GM19463 (cell line): Measurements from ENCODE around the gene NAP1L5.
A peak's percentile ranks its signal among the peaks of the same experiment; 100 is the strongest.

Source experiments
- ATAC-seq: cut with Tn5 transposase; IDR thresholded peaks from one replicate; pipeline ENCODE4 v1.9.1; 2021; ENCODE audit warnings: mild to moderate bottlenecking, moderate library complexity; ENCODE audit not compliant: unreplicated experiment

Gene NAP1L5, protein sequence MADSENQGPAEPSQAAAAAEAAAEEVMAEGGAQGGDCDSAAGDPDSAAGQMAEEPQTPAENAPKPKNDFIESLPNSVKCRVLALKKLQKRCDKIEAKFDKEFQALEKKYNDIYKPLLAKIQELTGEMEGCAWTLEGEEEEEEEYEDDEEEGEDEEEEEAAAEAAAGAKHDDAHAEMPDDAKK

DNA sequence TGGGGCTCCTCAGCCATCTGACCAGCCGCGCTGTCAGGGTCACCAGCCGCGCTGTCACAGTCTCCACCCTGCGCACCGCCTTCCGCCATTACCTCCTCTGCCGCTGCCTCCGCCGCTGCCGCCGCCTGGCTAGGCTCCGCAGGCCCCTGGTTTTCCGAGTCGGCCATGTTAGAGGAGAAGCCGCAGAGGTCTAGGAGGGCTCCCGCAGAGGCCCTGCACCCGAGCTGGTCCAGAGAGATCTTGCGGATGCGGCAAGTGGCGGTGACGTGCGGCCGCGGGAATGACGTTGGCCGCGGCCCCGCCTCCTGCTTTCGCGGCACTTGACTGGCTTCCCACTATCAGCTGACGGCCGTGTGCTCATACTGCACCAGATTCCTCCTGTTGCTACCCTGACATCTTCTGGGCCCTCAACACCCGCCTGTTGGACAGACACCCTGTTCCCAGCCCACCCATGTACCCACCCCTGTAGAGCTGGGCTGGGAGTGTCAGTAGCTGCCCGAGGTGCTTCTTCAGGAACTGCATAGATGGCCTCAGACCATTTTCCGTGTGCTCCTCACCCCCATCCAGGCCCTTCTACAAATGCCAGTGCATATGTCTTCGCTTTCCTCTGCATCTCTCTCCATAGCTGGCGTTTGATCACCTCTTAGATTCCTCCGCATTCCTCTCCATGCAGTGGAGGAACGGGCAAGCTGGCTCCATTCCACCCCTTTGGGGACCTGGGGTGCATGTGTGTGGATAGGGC, at the start of gene NAP1L5:
Gene NAP1L5, minus strand, starts transcription at position 242 of the 742 bp plus-strand sequence. Its CDS starts 75 bp downstream, at position 167.
- ATAC-seq: peak; percentile 93

DNA sequence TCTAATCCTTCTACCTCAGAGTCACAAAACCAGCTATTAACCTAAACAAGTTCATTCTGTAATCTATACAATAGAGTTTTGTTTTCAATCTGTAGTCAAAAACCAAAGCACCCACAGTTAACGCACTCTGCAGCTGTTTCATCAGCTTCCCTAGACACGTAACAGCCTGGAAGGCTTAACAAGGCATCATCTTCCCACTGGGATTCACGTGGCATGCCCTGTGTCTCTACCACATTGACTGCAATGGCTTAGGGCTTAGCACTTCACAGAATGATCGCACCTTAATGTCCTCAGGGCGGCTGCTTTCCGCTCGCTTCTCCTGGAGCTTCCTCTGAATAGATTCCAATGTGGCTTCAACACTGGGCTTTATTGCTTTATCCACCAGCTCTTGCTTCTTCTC, 49.7 kb upstream of the NAP1L5 start:
- ATAC-seq: no peak

DNA sequence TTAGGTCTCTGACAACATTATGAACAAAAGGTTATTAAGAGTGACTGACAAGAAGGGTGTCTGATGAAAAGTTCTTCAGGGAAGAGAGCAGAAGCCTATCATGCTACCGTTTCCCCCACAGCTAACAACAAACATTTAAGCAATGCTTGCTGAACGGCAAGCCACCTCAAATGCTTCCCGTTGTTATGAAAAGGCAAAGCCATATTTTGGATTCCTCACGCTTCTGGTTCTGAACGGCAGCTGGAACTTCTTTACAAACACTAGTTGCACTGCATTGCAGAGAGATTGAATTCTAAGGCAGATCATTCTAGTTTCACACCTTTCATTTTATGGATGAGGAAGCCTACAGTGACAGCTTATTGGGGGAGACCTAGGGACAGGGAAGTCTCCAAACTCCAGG, 48.6 kb upstream of the NAP1L5 start:
- no peak for ATAC-seq

DNA sequence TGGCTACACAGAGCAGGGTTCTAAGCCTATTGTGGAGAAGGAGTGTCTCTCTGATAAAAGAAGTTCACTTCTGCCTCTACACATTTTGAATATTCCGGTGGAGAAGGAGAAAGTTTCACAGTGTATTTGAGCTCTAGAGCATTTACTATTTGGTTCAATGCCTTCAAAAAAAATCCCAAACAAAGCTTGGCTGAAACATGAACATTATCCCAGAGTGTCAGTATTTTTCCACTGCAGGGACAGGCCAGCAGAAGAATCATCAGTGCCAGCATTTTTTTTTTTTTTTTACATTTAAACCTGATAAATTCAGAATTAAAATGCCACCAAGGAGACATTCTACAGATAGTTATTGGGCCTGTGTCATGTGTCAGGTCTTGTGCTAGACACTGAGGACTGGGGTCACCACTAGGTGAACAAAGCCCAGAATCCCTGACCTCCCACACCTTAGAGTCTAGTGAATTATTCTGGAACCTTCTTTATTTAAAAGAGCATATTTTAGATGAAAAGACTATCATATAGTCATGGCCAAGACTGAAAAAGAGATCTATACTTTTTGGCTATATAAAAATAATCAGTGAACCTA, 48.0 kb upstream of the NAP1L5 start:
- ATAC-seq: no peak

DNA sequence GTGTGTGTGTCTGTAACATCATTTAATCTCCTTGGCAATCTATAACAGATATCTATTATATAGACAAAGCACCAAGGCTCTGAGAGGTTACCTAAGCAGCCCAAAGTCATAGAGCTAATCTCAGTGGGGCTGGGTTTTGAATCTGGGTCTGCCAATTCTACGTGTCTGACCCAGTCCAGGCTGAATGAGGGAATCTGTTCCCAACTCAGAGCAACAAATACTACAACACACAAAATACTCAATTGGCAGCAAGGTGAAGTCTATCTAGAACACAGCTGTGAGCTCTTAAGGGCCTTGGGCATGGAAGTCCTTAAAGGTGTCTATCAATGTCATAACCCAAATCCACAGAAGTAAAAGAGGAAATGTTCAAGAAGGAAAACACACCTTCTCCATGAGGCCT, 47.5 kb upstream of the NAP1L5 start:
- ATAC-seq: no peak

DNA sequence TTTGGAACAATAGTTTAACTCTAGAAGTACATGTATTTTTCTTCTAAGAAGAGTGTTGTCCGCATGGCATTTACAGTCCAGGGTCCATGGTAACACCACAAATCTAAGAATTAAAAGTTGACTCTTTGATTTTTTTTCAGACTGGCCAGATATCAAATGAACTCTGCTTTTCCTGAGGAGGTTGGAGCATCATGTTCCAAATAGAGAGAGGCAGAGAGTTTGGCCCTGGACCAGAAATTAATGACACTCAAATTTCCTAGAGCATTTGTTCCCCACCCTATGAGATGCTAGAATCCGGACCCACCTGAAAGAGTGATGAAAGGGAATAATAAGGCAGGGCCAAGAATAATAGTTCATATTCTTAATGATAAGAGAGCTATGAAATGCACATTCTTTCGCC, 47.0 kb upstream of the NAP1L5 start:
- no peak for ATAC-seq

DNA sequence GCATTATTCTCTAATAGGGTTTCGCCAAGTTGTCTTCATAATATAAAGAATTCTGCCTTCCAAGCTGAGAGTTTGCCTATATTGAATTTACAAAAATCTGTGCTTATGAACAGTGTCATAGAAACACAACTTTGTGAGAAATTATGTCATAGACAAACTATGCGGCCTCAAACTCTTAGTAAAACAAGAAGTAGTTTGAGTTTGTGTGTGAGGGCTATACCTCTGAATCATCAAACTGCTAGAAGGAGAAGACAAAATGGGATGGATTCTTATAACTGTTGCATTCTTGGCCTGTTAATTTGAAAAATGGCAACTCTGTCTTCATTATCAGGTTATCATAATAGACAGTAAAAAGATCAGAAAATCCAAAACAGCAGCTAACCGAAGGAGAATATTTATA, 46.1 kb upstream of the NAP1L5 start:
- no peak for ATAC-seq

DNA sequence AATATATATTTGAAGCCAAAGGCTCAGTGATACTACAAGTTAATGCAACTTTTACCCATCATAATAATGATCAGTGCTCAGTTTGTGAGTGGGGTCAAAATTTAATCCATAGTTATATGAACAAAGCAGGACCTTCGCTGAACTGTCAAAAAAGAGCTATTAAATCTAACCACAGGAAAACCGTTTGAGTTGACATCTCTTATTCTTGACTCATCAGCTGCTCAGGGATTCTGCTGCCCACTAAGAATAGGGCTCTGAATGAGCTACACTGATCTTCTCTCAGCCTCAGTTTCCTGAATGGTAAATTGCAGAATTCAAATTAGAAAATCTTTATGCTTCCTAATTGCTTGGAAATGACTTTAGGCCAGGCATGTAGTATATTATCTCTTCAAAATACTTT, 44.9 kb upstream of the NAP1L5 start:
- no peak for ATAC-seq

DNA sequence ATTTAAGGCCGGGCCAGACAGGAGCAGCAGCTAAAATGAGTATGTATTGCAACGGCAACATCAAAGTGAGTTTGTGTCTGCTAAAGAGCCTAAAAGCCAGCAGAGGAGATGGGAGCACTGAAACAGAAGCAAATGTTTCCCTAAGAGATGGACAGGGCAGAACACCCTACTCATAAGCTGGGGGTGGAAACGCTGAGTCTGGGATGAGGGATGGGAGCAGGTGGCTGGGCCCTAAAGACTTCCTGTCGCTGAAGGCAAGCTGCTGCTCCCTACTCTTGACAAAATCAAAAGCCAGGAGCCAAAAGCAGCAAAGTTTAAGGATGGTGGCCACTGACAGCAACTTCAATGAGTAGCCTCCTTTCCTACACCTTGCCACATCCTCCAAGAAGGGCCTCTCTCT, 40.6 kb upstream of the NAP1L5 start:
- no peak for ATAC-seq

DNA sequence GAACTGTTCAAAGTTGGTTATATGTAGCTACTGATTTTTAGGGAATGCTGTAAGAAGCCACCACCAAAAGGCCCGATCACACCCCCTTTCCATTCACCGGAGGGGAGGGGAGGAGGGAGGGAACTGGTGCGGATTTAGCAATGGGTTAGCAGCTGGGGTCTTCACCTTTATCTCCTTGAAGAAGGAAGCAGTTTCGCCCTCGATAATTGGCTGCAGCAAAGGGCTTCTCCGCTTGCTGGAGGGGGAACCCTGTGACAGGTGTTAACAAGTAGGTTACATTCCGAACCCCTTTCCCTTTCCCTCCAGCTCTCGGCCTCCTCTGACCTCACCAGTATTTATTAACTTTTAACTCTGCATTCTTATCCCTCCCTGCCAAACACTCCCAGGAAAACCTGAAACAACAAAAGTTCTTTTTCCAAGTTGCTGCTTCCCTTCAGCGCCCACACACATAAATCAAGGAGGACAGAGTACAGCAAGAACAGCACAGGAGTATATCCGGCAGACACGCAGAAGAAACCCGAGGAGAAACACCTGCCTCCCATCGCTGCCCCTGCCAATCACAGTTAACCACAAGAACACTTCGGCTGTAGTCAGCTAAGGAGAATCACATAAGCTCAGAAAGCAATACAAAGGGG, 39.8 kb upstream of the NAP1L5 start:
- ATAC-seq: peak; percentile 98

DNA sequence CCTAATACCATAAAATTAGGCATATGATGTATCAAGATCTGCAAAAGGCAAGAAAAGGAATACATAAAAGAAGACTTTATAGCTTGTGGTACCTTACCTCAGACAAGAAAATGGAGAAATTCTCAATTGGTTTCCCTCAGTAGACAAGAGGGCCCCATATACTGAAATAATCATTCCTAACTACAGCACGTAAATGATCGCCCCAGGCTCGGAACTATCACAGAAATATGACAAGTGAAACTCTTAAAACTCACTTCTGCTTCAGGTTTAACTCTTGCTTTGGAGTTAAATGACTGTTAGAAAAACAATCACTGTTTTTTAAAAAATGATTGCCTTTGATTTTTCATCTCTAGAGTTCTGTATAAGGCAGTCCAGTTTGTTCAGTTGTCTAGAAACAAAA, 38.6 kb upstream of the NAP1L5 start:
- ATAC-seq: no peak

DNA sequence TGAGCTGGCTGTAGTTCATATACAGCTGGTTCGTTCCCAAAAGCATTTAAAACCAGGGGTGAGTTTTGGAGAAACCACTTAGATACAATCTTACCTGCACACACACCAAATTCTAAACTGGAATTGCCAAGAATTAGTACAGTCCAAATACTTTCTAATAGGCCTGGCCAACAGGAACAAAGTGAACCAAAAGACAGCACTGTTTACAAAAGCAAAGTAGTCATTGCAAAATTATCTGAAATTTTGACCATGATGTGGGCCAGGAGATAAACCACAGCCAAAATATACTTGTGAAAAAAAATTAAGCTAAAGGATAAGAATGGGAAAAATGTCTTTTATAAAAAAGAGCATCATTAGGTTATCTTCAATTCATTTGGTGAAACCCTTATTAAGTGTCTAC, 37.9 kb upstream of the NAP1L5 start:
- ATAC-seq: no peak

DNA sequence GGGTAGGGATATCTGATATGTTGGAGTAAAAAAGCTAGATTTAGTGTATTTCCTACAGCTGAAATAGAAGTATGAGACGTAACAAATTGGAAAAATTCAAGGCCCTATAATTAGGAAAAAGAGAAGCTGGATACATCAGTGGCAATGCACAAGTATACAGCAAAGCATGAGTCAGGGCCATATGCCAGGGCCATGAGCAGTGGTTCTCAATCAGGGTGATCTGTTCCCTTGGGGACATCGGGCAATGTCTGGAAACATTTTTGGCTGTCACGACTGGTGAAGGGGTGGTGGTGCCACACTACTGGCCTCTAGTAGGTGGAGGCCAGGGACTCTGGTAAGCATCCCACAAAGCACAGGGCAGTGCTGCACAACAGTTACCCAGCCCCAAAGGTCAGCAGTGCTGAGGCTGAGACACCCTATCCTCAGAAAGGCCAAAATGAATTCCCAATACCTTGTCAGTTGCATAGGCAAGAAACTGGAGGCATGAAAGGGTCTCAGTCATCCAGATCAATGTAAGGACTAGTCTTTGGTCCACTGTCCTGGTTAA, 36.8 kb upstream of the NAP1L5 start:
- ATAC-seq: no peak

DNA sequence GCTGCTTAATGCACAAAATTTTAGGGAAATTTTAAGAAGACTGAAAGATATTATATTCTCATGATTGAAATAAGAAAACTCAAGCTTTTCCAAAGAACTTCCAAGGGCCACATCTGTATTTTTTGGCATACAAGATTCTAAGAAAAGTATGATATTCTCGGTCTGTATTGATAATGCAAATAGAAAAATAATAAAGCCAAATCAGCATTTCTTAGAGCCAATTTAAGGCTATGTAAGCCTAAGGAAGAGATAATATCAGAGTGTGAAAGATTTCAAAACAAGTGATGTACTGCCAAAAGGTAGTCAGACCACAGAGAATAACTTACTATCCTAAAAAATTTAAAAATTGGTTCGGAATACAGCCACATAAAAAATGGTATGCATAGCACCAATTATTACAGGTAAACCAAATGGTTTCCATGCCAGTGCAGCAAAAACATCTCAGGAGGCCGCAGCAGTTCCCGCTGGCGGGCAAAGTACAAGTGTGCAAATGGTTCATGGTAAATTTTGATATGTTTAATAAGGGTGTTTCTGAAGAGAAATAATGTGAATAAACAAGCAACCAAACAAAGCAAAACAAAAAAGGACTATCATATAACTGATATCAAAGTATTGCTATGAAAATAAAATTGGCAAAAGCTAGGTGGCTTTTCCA, 35.2 kb upstream of the NAP1L5 start:
- ATAC-seq: no peak

DNA sequence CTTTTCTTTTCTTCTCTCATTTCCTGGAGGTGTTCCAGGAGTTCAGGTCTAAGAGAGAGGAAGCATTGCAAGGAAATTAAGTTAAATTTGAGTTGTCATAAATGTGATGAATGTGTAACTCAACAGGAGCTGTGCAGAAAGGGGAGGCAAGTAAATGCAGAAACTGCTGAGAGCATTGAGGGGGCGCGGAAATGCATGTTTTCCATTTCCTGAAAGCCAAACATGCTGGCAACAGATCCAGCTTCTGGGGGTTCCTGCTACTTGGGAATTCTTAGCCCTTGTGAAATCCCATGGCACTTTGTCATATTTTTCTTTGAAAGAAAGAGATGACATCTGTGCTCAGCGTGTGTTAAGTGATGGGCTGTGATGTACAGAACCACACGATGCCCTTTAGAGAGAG, 33.8 kb upstream of the NAP1L5 start:
- ATAC-seq: no peak

DNA sequence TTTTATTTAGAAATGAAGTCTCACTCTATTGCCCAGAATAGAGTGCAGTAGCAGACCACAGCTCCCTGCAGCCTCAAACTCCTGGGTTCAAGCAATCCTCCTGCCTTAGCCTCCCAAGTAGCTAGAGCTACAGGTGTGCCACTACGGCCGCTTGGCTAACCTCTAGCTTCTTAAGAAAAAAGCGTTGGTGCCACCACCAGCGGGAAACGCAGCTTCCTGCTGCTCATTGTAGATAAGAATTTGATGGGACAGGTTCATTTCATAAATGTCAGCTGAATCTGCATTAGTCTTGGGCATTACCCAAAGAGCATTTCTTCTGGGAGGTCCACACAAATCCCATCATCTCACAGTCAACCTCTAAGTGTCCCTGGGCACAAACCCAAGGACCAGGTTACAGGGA, 33.2 kb upstream of the NAP1L5 start:
- ATAC-seq: no peak

DNA sequence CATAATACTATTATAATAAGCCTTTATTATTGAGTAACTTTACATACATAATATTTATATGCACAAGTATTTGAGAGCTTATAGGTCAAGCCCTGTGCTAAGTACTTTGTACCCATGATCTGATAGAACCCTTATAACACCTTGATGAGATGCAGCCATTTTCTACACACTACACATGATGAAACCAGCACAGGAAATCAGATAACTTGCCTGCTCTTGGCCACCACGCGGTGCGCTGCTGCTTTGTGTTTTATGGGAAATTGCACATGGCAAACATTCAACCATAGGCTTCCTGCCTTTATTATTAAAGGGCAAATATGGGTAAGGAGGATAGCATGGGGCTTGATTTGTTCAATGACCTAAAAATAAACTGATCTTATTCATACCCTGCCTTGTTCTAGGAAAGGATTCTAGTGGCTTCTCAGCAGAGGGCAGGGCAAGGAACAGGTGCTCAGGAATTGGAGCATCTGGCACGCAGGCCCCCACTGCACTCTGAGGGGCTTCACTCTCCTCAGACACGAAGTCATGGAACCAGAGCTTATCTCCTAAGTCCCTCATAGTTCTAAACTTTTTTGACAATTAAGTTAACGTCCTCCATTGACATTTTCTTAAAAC, 31.6 kb upstream of the NAP1L5 start:
- no peak for ATAC-seq

DNA sequence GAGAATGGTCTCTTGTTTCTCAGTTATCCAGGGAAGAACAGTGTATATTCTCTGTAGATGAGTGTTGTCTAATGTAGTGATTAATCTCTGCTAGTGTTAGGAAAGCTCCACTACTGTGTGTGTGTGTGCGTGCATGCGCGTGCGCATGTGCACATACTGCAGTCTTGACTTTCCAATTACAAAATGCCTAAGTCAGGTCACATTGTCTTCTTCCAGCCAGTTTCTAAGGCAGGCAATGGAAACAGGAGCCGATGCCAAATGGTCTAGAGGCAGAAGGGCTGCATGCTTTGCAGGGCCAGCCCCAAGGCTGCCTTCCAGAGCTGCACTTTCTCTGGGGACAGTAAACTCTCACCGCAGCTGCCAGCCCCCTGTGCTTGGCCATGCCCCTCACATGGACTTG, 30.5 kb upstream of the NAP1L5 start:
- no peak for ATAC-seq

DNA sequence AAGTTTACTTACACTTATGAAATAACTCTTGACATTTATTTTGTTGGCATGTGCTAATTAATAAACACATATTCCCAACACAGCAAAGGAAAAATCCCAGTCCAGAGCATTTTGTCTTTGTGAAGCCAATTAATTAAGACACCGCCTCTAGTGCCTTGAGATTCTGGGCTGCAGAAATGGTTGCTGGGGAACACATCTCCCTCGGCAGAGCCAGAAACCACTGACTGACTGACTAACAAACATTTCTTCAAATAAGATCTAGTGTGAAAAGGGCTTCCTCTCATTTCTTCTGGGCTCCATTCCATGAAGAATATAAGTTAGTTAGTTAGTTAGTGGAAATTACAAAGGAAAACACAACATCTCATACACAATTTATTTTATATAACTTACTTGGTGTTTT, 28.4 kb upstream of the NAP1L5 start:
- no peak for ATAC-seq

DNA sequence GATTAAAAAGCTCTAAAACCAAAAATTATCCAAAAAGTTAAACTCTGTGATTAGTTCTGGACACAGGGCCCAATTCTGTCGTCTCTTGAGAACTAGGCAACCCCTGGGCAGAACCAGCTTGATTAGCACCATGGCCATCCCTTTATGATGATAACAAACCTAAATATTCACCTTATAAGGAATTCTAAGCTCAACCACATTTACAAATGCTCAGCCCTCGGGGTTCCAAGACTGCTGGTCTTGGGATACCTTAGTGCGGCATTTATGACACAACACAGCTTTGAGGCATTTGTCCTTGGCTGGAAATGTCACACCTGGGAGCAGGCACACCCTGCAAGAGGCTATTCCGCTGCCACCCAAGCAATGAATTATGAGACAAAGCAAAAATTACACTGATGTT, 27.5 kb upstream of the NAP1L5 start:
- ATAC-seq: no peak

DNA sequence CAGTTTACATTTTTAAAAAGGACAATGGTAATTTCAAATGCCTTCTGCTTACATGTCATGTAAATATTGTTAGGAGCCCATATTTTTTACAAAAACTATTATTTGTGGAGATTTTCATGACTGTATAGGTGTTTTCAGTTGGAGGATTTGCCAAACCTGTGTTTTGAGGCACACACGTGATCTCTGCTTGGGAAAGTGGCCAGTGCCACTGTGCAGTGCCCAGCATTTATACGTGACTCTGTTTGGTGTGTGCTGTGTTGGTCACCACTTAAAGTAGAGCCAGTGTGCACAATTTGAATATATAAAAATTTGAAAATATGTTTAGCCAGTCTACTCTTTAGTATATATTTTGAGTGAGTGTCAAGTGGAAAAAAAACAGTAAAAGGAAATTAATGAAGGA, 26.8 kb upstream of the NAP1L5 start:
- ATAC-seq: no peak
